Measurements from ENCODE around the gene TC2N. TPM values are rescaled to one million over a fixed set of nuclear protein-coding genes. Genes with fewer than 3 reads are reported as not detected.

TC2N gene
- total and polyA plus RNA-seq, 12 donors: 0.89 to 28.4 (median 4.3) TPM

DNA sequence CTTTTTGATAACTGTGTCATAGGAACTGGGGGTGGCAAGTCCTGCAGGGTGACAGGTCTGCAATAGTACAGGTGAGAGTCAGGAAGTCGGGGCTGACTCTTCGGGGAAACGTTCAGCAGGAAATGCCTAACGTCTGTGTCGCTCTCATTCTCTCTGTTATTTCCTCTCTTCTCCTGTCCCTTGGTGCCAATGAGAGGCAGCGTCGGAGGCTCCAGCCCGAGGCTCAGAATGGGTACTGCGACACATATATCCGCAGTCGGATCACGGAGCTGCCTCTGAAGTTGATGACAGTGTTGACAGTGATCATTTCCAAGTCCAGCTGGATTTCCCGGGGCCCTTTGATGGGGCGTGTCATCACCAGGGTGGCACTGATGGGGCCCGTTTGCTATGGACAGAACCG is 2.7 kb upstream of the TC2N start:
- Histone ChIP-seq H3K27ac (peak overlapping the region in 1 of 5 donors; percentile 16), H3K27me3 (no peaks in the 10 kb centered on the region), H3K36me3 (replicated peaks in 1 of 2) (no peaks in the 10 kb centered on the region), H3K4me1 (replicated peaks in 1 of 2) (no peaks in the 10 kb centered on the region), H3K9me3 (replicated peaks in 1 of 3) (no peaks in the 10 kb centered on the region), H3K4me3 (no peak overlapping the region)
- intact Hi-C loops (cut with DNase I): no loop called here
- WGBS, 4 donors: 74 to 81% (median 76%) methylated on average over 15 to 16 of the region's 16 CpGs
- TF ChIP-seq, protein P1, sequence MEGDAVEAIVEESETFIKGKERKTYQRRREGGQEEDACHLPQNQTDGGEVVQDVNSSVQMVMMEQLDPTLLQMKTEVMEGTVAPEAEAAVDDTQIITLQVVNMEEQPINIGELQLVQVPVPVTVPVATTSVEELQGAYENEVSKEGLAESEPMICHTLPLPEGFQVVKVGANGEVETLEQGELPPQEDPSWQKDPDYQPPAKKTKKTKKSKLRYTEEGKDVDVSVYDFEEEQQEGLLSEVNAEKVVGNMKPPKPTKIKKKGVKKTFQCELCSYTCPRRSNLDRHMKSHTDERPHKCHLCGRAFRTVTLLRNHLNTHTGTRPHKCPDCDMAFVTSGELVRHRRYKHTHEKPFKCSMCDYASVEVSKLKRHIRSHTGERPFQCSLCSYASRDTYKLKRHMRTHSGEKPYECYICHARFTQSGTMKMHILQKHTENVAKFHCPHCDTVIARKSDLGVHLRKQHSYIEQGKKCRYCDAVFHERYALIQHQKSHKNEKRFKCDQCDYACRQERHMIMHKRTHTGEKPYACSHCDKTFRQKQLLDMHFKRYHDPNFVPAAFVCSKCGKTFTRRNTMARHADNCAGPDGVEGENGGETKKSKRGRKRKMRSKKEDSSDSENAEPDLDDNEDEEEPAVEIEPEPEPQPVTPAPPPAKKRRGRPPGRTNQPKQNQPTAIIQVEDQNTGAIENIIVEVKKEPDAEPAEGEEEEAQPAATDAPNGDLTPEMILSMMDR (IDR thresholded peaks at IDR 0.05): no peak
- no peak for TF ChIP-seq POLR2A (IDR thresholded peaks at IDR 0.05)
- no peak for DNase-seq

DNA sequence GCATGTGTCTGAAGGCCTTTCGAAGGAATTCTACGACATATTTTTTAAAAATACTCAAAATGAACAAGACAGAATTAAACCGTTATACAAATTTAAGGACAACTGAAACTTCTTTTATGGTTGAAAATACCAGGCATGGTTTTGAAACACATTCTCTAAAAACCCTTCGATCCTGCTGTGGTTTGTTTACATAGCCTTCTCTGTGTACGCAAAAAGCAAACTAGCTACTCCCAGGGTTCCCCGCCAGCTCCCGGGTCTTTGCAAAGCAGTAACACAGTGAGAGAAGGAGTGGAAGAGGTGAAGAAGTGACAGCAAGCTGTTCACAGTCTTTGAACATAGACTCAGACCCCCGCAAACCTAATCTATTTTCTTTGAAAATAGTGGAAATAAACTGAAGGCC is 2.2 kb upstream of the TC2N start:
- 77 to 88% (median 86%) methylated on average over 8 of the region's 8 CpGs for WGBS, 4 donors
- no peaks in the 10 kb centered on the region for H3K9me3 ChIP-seq (replicated peaks in 1 of 3)
- intact Hi-C loops (cut with DNase I): no loop called here
- no peaks in the 10 kb centered on the region for H3K36me3 ChIP-seq (replicated peaks in 1 of 2)
- H3K4me1 ChIP-seq (replicated peaks in 1 of 2): no peaks in the 10 kb centered on the region
- no peak overlapping the region for H3K4me3 ChIP-seq
- DNase-seq: no peak
- no peaks in the 10 kb centered on the region for H3K27me3 ChIP-seq
- H3K27ac ChIP-seq: no peak overlapping the region
- no peak for TF ChIP-seq POLR2A (IDR thresholded peaks at IDR 0.05)
- TF ChIP-seq, protein P1 (IDR thresholded peaks at IDR 0.05): no peak

DNA sequence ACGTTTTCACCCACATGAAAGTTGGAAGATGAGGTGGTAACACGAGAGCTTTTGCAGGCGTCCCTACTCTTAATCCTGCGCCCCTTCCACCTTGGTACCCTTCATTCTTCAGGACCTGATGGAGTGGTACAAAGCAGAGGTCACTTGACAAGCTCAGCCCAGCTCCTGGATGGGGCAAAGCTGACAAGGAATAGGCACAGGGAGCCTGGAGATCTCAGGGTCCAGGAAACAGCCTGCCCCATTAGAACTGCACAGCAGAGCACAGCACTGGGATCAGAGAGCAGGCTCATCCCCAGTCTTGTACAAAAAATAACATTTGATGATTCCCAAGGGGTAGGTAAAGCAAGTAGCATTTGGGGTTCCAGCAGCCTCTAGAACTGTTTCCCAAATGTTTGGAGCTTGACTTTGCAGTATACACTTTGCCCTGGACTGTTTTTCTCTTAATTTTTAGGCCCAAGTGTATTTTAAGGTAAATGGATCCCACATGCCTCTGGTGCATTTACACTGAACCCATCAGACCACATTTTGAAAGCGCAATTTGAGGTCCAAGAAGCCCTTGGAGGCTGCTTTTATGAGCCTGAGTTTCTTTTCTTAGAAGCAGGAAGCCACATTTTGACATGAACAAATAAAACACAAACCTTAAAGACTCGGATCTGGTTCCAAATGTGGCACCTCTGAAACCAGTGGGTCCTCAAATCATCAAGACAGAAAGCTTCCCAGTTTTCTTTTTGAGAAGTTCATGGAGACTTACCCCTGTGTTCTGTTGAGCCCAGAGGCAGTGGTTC is 633 bp downstream of the TC2N start:
- H3K4me3 ChIP-seq: no peak overlapping the region

DNA sequence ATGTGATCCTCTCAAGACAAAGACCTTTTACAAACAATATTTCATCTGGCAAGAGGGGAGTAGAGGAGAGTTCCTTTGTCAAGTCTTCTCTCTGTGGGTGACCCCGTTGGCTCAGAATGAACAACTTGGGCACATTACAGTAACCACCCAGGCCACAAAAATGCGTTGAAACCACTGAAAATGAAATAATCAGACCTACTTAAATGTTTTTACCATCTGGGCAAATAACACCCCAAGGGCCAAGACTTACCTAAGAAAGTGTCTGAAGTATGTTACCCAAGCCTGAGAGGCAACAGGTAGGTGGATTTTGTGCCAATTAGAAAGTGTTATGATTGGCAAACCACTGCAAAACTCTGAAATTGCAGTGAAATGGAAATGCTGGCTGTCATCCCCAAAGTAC is 1.3 kb downstream of the TC2N start:
- H3K4me1 ChIP-seq (replicated peaks in 1 of 2): no peaks in the 10 kb centered on the region
- H3K9me3 ChIP-seq (replicated peaks in 1 of 3): no peaks in the 10 kb centered on the region
- H3K4me3 ChIP-seq: no peak overlapping the region
- no peak for TF ChIP-seq POLR2A (IDR thresholded peaks at IDR 0.05)
- TF ChIP-seq, protein P1 (IDR thresholded peaks at IDR 0.05): no peak
- no peaks in the 10 kb centered on the region for H3K36me3 ChIP-seq (replicated peaks in 1 of 2)
- no peak for DNase-seq
- no peaks in the 10 kb centered on the region for H3K27me3 ChIP-seq
- intact Hi-C loops (cut with DNase I): no loop called here
- 44 to 71% (median 53%) methylated on average over 2 of the region's 2 CpGs for WGBS, 4 donors
- no peak overlapping the region for H3K27ac ChIP-seq

More for the DNA sequence above, 633 bp downstream of the TC2N start:
- TF ChIP-seq, protein P1 (IDR thresholded peaks at IDR 0.05): no peak
- TF ChIP-seq POLR2A (IDR thresholded peaks at IDR 0.05): no peak
- H3K9me3 ChIP-seq (replicated peaks in 1 of 3): no peaks in the 10 kb centered on the region
- intact Hi-C loops (cut with DNase I): no loop called here
- 59 to 75% (median 71%) methylated on average over 6 of the region's 6 CpGs for WGBS, 4 donors
- no peaks in the 10 kb centered on the region for H3K36me3 ChIP-seq (replicated peaks in 1 of 2)
- DNase-seq: no peak
- no peak overlapping the region for H3K27ac ChIP-seq
- no peaks in the 10 kb centered on the region for H3K27me3 ChIP-seq
- no peaks in the 10 kb centered on the region for H3K4me1 ChIP-seq (replicated peaks in 1 of 2)

Measured in adrenal gland (tissue), 12 donors.